ENCODE measurements around the gene GTF2F2.

DNA sequence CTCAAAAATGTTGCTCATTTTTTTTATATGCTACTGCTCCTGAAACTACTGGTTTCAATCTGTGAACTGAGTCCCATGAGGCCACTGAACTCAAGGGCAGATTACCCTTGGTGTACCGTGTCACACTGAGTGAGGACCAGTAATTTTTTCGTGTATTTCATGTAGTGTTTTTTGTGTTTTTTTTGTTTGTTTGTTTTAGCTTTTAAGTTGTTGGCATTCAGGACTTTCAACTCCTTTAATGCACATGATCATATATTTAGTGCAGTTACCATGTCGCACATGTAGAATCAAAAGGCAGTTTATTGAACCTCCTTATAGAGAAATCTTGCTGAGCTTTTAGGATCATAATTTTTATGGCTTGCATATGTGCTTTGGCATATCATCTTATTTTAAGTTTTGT, 162.7 kb downstream of the GTF2F2 start:
- TF ChIP-seq JUNB (CRISPR knock-in tag; conservative IDR thresholded peaks at IDR 0.05) (no peak), ZFX (CRISPR knock-in tag; IDR thresholded peaks at IDR 0.05) (no peak), ZNF12 (CRISPR knock-in tag; IDR thresholded peaks at IDR 0.05) (no peak), USF1 (CRISPR knock-in tag; IDR thresholded peaks at IDR 0.05) (no peak), TAF1 (IDR thresholded peaks at IDR 0.05; ENCODE audit: control insufficient read depth, extremely low read depth, insufficient read depth, low read length, severe bottlenecking) (no peak), ZNF384 (IDR thresholded peaks at IDR 0.05; ENCODE audit: low read depth, low read length) (no peak), POLR2A (conservative IDR thresholded peaks at IDR 0.05) (no peak), RFX5 (IDR thresholded peaks at IDR 0.05; ENCODE audit: low read depth, low read length) (no peak), BRD4 (IDR thresholded peaks at IDR 0.05) (no peak), CTCF (IDR thresholded peaks at IDR 0.05 in 2 of 3, conservative IDR thresholded peaks at IDR 0.05 in 1 of 3; ENCODE audit: insufficient read depth in 2 of 3, low read depth in 1 of 3, low read length in 3 of 3) (no peak), POLR2AphosphoS5 (IDR thresholded peaks at IDR 0.05; ENCODE audit: control insufficient read depth, insufficient read depth, low read depth, low read length) (no peak), EHMT2 (IDR thresholded peaks at IDR 0.05) (no peak)
- TF ChIP-seq, protein P1, sequence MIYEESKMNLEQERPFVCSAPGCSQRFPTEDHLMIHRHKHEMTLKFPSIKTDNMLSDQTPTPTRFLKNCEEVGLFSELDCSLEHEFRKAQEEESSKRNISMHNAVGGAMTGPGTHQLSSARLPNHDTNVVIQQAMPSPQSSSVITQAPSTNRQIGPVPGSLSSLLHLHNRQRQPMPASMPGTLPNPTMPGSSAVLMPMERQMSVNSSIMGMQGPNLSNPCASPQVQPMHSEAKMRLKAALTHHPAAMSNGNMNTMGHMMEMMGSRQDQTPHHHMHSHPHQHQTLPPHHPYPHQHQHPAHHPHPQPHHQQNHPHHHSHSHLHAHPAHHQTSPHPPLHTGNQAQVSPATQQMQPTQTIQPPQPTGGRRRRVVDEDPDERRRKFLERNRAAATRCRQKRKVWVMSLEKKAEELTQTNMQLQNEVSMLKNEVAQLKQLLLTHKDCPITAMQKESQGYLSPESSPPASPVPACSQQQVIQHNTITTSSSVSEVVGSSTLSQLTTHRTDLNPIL (CRISPR knock-in tag; IDR thresholded peaks at IDR 0.05) = no peak
- TF ChIP-seq, protein P2, sequence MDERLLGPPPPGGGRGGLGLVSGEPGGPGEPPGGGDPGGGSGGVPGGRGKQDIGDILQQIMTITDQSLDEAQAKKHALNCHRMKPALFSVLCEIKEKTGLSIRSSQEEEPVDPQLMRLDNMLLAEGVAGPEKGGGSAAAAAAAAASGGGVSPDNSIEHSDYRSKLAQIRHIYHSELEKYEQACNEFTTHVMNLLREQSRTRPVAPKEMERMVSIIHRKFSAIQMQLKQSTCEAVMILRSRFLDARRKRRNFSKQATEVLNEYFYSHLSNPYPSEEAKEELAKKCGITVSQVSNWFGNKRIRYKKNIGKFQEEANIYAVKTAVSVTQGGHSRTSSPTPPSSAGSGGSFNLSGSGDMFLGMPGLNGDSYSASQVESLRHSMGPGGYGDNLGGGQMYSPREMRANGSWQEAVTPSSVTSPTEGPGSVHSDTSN (CRISPR knock-in tag; IDR thresholded peaks at IDR 0.05; ENCODE audit: low read depth) = no peak
- TF ChIP-seq, protein P2 (tag; conservative IDR thresholded peaks at IDR 0.05; ENCODE audit: low read depth) = no peak
